ENCODE measurements around the gene ZMYND19.
"Not testable (repeated sequence)": the region's sequence is repeated elsewhere in the genome, so short reads cannot be mapped to it uniquely, and the experiment has no call there.

The ZMYND19 gene

DNA sequence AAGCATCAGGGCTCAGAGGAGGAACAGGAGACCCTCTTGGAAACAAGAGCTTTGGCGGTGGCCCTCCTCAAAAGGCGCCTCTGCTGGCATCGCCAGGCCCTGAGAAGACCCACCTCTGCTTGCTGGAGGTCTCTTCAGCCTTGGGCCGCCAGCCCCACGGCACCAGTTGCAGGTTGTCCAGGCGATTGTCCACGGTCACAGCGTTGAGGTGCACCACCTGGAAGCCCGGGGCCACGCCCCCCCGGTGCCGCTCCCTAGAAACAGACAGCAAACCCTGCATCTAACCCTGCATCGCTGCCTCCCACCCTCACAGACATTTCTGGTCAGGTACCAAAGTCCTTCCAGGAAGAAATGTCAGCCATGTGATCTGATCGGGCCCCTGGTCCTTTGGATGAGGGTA, 3.5 kb downstream of the ZMYND19 start:
- DNase-seq = no peak

DNA sequence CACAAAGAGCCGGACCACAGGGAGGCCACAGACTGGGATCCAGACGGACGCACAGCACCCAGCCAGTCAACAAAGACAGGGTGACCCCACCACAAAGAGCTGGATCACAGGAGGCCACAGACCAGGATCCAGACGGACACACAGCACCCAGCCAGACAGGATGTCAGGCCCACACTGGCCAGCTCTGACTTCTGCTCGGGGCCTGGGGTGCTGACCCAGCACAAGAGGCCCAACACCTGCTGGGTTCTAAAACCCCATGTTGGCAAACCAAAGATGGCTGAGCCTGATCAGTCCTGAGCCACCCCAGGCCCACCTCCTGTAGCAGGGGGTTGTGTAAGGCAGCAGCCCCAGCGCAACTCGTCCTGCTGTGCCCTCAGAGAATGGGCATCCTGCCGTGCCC, 6.4 kb downstream of the ZMYND19 start:
- no peak for DNase-seq

DNA sequence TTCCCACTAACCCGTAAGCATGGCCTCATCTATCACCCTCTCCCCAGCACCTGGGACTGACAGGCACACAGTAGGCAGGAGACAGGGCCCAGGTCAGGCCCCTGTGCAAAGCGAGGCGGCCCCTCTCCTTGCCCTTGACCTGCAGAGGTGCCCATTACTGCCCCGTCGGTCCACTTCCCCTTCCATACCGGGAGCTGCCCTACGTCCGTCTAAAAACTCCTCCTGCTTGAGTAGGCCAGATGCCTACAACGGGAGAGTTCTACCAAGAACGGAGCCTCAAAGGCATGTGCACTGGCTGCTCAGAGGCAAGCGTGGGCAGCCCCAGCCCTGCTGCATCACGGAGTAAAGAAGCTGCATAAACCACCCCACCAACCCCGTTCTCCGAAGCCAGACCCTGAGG, 7.0 kb downstream of the ZMYND19 start:
- DNase-seq = no peak

DNA sequence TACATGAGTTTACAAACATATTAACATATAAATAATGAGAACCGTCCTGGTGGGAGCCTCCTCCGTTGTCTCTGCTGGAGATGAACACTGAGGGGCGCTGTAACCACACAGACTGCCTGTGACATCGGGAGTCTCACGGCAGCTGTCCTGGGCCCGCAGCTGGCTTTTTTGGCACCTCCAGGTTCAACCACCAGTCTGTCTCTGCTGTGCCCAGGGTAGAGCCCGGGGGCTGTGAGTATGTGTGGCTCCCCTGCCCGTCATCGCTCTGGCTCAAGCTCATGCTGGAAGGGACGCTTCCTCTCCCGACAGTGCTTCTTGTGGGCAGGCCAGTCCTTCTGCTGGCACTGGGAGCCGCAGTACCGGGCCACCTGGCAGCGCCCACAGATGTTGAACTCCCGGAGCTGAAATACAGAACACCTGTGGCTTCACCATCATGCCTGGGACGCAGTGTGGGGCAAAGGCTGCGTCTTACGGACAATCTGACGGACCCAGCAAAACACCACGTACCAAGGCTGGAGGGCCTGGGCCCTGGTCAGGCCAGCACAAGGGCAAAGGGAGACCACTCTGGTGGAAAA, 7.9 kb downstream of the ZMYND19 start:
- DNase-seq = peak; percentile 23

DNA sequence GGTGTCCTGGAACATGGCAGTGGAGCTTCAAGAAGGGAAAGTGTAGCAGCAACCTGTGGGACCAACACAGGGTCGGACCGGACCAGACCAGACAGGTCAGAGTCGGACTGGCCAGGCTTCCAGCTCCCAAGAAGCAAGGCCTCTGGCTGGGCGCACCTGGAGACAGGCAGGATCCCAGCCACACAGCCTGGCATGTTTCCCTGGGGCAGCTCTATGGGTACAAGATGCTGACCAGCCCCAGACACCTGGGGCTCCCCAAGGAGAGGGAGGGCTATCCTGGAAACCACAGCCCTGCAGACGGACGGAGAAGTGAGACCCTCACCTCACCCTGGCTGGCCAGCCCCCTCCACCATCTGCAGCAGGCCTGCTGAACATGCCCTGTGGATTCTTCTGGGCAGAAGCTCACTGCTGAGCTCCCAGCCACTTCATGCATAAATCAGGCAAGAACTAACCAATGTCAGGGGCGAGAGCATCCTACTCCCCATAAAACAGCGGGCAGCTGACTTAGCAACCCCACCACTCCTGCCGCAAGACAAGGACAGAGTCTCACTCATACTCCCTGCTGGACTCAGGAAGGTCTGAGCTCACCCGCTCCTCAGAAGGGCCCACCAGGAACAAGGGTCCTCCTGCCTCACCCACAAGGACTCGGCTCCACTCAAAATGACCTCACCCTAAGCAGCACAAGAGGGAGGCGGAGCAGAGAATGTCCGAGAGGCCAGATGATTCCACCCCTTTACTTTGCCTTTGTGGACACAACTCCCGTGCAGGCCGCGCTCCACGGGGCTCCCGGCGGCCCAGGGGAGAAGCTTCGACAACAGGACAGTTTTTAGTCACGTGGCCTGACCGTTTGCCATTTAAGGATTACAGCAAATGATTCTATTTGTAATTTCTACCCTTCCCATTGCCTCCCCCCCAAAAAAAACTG, 8.7 kb downstream of the ZMYND19 start:
- no peak for DNase-seq

DNA sequence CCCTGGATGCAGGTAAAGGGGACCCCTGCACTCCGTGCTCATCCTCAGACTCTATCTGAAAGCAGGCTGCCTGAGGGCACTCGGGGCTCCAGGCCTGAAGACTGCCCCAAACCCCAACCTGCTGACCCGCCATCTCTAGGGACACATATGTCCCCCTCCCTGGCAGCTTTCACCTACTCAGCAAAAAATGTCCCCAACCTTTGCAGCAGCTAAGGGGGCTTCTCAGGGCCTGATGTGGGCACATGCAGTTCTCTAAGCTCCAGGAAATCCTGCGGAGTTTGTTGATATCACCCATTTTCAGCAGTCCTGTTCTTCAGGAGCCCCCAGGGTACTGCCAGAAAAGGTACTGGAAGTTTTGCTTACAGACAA, 9.4 kb downstream of the ZMYND19 start:
- DNase-seq = no peak

DNA sequence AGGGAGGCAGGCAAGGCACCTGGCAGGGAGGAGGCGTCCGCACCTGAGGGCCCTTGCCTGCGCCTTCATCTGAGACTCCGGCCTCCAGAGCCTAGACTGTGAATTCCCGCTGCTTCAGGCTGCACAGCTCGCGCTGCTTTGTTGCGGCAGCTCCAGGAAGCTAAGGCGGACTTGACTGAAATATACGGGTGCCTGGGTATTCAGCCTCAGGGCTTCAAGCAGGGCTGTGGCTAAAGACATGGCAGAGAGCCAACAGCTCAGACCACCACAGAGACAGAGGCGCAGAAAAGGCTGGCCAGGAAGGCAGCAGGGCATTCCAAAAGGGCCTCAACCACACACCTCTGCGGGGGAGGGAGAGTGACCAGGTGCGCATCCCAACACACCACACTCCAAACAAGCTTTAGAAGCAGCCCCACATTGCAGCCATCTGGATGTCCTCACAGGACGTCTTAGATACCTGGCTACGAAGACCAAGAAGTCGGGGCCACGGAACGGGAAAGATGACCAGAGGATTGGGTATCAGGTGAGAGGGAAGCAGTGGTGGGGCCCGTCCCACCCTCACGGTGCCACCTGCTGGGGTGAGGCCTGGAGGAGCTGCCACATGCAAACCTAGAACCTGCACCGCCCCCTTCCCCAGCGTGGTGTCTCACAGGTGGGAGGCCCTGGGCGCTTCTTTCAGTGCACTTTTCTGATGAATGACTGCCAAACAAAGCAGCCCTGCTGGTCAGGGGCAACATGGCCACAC, 9.9 kb downstream of the ZMYND19 start:
- DNase-seq = no peak

DNA sequence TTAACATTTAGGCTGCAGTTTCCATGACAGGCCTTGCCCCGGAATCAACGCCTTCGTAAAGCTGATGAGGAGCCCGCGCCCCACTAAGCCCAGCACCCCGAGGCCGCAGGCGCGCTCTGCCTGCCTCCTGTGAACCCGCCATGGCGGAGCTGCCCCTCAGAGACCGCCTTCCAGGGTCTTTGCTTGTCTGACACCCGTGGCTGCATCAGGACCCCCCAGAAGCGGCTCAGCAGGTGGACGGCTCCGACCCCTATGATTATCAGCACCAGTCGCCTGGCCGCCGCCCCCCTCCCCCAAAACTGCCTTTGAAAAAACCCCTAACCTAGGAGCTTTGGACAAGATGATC, 11.1 kb downstream of the ZMYND19 start:
- no peak for DNase-seq

DNA sequence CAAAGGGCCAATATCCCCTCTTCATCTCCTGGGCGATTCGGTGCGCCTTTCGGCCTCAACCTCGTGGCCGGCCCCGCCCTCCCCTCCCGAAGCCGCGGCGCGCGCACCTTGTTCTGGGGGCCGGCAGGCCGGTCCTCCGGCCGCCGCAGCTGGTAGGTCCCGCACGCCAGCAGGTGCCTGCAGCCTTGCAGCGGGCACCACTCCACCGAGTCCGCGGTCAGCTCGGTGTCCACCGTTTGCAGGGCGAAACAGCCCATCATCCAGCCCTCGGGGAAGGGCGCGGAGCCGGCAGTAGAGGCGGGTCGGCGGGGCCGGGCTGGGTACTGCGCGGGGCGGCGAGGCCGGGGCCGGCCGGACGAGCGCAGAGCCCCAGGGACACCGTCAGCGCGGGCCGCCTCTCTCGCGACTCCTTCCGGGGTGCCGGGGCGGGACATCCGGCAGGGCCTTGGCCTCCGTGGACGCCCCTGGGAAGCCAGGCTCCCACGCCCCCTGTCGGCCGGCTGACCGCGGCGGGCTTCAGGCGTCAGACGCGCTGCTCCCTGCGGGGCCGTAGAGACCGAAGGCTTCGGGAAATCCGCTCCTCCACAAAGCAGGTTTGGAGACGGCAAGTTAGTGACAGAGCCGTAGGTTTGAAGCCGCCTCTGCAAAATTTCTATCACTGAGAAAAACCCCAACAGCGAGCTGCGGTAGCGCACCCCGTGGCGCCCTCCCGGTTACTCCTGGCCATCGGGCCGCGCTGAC, 11.6 kb downstream of the ZMYND19 start, which contains the start of gene DPH7:
Gene DPH7 (minus strand): TSS at position 408 of the 741 bp plus-strand sequence. CDS start 148 bp downstream, at position 260.
- peak; percentile 92 for DNase-seq

DNA sequence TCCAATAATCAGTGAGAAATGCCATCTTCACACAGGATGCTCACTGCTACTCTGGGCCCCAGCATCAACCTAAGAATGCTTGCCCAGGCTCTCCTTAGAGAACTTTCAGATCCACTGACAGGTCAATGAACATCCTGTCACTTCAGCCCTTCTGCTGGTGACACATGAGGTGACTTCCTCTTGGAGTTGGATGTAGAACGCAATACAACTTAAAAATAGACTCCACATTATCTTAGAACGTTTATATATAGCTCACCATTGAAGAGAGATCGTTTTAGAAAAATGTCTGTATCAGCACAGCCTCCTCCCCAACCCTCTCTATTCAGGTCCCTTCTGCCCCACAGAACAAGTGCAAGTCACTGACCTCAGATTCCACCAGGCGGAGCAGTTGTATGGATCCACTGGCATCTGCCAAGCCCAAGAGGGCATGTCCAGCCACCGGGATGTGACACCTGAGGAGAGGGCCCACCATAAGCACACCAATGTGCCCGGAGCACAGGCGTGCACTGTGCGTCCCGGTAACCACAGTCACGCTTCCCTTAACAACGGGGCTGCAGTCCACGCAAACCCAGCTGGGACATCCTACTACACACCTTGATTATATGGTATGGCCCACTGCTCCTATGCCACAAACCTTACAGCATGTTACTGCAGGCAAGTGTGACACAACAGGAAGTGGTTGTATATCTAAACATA, 14.4 kb downstream of the ZMYND19 start:
- no peak for DNase-seq

DNA sequence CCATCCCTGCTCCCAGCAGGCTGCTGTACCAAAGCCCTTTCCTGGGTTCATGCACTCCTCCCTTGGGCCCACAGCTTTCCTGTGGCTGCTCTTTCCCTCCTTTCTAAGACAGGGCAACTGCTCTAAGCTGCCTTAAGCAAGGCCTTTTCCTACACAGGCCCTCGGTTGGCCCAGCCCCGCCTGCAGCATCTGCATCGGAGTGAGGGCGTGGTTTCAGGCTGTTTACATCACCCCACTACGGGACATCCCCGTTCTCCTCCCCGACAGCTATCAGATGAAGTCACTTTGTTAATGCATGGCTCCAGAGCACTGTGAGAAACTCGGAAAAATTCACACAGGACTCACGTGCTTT, 15.0 kb downstream of the ZMYND19 start:
- DNase-seq = no peak

DNA sequence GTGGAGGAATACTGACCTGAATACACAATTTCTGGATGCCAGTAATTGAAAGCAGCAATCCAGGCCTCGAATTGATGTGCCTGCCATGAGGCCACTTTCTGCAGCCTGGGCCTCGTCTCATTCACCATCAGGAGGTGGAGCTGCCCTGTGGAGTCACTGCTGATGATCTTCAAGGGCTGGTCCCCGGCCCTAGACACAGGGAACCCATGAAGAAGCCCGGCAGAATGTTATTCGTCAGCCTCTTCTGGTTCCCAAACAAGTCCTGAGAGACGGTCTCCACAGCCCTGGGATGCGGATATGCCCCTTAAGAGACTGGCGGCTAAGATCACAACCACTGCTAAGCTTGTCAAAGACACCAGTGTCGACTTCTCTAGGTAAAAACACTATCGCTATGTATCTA, 16.1 kb downstream of the ZMYND19 start:
- no peak for DNase-seq

DNA sequence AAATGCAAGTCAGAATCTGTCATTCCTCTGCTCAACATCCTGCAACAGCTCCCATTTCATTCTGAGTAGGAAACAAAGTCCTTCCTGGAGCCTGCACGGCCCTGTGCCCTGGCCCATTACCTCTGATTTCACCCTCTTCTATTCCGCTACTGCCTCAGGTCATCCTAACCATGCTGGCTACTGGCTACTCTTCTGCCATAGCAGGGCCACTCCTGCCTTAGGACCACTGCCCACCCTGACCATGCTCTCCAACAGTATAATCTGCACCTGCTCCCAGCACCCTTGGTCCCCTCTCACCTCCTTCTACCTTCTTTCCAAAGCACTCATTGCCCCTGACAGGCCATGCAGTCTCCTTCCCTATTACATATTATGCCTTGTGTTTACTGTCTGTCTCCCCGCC, 19.7 kb downstream of the ZMYND19 start:
- DNase-seq = no peak

DNA sequence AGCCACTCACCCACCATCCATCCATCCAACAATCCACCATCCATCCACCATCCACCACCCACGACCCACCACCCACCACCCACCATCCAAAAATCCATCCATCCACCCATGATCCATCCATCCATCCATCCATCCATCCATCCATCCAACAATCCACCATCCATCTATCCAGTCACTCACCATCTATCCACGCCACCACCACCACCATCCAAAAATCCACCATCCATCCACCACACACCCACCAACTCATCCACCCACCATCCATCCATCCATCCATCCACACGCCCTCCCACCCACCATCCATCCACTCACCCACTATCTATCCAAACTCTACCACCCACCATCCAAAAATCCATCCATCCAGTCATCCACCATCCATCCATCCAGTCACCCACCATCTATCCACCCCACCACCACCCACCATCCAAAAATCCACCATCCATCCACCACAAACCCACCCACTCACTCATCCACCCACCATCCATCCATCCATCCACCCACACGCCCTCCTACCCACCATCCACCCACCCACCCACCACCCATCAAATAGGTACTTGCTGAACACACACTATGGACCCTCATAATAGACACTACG, 20.6 kb downstream of the ZMYND19 start:
- no peak for DNase-seq

DNA sequence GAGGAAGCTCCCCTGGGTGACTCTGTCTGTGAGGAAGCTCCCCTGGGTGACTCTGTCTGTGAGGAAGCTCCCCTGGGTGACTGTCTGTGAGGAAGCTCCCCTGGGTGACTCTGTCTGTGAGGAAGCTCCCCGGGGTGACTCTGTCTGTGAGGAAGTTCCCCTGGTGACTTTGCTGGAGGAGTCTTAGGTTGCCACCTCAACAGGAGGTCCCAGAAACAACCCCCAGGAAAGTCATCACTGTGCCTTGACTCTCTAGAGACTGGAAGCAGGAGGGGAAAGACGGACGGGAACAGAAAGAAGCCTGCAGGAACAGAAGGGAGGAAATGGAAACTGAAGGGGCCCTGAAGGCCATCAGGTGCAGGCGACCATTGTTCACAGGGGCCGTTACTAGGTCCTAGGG, 21.9 kb downstream of the ZMYND19 start:
- not testable (repeated sequence) for DNase-seq

DNA sequence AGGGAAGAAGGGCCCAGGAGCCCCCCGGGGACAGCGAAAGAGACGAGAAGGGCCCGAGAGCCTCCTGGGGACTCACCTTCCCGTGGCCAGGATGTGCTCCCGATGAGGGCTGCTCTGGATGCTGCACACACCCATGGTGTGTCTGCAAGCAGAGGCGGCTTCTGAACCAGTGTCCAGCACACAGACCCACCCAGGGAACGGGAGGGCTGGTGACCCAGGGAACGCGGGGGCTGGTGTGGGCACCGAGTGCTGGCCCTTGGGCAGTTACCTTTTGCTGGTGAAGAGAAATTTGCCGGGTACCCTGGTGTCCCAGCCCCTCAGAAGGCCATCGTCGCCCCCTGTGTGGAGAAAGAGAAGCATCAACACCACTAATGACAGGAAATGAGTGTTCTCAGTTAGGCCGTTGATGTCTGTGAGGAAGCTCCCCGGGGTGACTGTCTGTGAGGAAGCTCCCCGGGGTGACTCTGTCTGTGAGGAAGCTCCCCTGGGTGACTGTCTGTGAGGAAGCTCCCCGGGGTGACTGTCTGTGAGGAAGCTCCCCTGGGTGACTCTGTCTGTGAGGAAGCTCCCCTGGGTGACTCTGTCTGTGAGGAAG, 25.4 kb downstream of the ZMYND19 start:
- no peak for DNase-seq

DNA sequence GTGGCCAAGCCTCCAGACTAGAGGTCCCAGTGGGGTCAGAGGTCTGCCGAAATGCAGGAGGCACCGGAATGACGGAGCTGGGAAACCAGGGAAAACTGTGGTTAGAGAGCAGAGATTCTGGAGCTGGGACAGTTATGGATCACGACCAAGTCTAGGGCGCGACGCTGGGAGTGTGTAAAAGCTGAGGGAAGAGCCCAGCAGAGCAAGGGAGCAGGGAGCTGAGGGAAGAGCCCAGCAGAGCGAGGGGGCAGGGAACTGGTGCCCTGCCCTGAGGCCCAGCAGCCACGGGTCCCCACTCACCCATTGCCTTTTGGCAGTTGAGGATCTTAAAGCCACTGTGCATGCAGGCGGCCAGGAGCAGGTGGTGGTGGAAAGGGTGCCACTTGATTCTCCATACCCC, 26.2 kb downstream of the ZMYND19 start:
- no peak for DNase-seq

DNA sequence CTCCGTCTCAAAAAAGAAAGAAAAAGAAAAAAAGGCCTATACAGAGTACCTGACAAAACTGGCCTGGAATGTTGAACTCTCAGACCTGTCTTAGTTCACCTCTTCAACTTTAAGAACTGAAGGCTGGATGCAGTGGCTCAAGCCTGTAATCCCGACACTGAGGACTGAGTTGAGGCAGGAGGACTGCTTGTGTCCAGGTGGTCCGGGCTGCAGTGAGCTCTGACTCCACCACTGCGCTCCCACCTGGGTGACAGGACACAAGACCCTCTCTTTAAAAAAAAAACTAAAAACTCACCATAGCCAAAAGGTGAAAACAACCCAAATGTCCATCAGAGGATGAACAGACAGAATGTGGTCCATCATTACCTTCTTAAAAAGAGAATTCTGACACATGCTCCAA, 32.2 kb downstream of the ZMYND19 start:
- DNase-seq = no peak

DNA sequence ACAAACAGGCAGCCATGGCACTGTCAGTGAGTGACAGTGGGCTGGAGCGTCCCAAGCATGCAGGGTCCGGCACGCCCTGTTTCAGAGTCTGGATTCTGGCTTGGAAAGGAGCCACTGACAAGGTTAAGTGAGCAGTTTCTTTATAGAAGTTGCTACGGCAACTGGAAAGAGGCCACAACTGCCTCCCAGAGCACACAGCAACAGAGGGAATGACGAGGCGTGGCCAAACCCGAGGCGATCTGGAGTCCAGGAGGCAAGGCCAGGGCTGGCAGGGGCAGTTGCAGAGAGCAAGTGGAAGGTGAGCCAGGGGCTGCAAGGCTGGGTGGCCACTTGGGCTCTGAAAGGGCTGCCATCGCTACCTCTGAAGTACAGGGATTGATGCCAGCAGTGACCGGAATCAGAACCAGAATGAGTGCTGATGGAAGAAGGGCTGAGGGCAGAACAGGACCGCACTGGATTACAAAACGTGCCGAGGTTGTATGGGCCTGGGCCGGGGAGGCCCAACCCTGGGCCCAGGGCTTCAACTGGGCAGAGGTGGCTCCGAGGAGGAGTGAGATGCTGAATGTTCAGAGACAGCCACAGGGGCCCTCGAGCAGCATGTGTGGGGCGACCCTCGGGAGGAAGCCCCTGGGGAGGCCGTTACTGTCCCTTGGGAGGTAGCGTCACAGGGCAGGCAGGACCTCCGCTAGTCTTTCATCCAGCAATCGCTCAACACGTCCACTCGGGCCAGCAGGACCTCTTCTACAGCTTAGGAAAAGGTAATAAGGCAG, 34.1 kb downstream of the ZMYND19 start:
- DNase-seq = no peak

DNA sequence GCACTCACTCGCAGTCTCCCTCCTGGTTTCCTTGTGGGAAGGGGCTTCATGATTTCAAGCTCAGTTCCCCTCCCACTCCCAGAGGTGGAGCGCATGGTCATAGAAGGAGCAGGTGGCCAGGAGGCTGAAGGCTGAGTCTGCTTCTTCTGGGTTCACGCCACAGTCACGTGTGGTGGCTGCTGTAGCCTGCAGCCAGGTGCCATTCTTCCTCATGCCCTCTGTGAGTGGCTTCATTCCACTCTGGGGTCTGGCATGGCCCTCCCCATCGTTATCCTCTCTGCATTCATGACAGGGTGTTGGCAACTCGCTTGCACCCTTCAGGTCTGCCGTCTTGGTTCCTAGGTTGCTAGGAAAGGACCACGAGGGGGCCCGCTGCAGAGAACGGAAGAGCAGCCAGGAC, 35.1 kb downstream of the ZMYND19 start:
- no peak for DNase-seq

DNA sequence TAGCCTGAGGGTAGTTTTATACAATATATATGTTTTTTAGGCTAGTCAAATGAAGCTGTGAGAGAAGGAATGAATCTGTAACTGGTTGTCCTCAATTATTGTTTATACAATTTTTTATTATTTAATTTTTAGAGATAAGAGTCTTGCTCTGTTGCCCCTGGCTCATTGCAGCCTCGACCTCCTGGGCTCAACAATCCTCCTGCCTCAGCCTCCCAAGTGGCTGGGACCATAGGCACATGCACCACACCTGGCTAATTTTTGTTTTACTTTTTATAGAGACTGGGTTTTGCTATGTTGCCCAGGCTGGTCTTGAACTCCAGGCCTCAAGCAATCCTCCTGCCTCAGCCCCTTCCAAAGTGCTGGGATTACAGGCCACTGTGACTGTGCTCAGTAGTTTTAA, 36.0 kb downstream of the ZMYND19 start:
- DNase-seq = no peak

Measured in EL (cell line).